ENCODE results near the gene TRIM61. TPM values are rescaled to one million over a fixed set of nuclear protein-coding genes. Genes with fewer than 3 reads are reported as not detected.
"Not testable (repeated sequence)": the region's sequence is repeated elsewhere in the genome, so short reads cannot be mapped to it uniquely, and the experiment has no call there.

The TRIM61 gene
- 2.6 TPM for polyA plus RNA-seq (2013, experiment 1 of 2; ENCODE audit: insufficient read length)
- polyA plus RNA-seq (2013, experiment 2 of 2; ENCODE audit: insufficient read length), result 1.6 TPM

DNA sequence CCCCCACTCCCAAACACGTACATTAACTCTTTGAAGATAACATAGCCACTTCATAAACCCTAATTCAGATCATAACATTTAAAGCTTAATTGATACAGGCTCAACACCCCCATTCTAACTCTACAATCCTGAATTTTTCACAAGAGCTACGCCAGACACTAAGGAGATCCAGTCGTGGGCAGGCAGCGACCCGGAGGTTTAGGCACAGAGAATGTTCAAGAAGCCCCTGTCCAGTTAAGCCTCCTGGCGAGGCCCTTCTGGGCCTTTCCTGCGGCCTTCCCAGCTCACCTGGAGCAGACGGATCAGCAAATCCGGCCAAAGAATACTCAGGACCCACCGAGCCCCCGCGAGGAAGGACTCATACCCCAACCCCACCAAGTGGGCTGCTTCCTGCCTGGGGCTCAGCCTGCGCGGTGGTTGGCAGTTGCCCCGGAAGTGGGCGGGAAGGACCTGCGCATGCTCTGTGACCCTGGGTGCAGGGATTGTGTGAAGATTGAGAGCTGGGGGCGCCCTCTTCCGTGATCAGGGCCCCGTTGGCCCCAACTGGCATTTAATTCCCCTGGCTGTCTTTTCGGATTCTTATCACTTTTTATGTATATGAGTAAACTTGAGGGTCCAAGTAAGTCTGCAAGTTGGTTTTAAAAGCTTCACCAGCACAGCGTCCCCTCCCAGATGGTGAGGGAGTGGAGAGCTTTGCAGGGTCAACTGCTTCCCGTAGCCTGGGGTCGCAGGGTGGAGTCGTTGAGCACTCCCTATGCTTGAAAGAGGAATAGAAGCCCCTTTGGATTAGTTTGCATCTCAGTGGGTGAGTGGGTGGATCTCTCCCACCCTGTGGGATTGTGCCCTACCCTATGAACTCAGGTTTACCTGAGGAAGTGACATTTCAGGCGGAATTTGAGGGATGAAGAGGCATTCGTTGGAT lies at the start of gene TRIM61:
TSS of gene TRIM61 (minus strand) at position 415 of the 922 bp plus-strand sequence. CDS start 7,655 bp downstream, outside the sequence.
- peak; percentile 70 for DNase-seq

DNA sequence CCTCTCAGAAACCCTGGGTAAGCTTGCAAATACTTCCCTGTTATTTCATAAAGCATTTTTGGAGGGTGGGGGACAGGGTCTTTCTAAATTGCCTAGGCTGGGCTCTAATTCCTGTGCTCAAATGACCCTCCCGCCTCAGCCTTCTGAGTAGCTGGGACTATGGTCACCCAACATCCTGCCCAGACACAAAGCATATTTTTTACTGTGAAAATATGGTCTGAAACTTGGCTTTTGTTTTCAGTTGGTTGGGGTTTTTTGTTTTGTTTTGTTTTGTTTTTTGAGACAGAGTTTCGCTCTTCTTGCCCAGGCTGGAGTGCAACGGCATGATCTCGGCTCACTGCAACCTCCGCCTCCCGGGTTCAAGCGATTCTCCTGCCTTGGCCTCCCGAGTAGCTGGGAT lies 48.3 kb upstream of the TRIM61 start:
- not testable (repeated sequence) for DNase-seq

DNA sequence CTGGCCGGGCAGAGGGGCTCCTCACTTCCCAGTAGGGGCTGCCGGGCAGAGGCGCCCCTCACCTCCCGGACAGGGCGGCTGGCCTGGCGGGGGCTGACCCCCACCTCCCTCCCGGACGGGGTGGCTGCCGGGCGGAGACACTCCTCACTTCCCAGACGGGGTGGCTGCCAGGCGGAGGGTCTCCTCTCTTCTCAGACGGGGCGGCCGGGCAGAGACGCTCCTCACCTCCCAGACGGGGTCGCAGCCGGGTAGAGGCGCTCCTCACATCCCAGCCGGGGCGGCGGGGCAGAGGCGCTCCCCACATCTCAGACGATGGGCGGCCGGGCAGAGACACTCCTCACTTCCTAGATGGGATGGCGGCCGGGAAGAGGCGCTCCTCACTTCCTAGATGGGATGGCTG lies 42.5 kb upstream of the TRIM61 start:
- DNase-seq, result not testable (repeated sequence)

DNA sequence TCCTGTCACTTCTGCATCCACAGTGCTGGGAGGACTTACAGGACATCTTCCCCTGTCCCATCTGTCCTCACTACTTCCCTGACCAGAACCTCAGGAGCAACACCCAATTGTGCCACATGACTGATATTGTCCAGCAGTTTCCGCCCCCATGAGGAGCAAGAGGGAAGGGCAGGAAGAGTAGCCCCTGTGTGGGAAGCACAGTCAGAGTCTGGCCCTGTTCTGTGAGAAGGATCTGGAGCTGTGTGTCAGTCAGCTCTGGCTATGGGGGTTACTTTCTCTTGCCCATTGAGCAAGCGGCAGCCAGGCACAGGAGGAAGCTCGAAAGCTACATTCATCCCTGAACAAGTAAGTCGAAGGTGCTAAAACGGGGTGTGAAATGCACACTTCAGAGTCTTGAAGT lies 39.5 kb upstream of the TRIM61 start:
- DNase-seq, result peak; percentile 4

DNA sequence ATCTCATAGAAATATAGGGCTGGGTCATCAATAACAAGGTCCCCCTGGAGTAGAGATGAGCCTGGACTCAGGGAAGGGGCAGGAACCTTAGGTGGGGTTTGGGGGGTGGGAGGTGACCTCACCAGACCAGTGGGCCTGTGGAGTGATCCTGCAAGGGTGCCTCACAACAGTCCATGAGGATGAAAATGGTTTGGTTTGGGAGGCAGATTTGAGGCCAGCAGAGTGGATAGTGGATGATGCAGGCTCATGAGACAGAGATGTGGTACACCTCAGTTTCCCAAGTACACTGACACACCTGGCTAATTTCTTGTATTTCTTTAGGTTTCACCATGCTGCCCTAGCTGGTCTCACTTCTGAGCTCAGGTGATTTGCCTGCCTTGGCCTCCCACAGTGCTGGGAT lies 36.2 kb upstream of the TRIM61 start:
- no peak for DNase-seq

DNA sequence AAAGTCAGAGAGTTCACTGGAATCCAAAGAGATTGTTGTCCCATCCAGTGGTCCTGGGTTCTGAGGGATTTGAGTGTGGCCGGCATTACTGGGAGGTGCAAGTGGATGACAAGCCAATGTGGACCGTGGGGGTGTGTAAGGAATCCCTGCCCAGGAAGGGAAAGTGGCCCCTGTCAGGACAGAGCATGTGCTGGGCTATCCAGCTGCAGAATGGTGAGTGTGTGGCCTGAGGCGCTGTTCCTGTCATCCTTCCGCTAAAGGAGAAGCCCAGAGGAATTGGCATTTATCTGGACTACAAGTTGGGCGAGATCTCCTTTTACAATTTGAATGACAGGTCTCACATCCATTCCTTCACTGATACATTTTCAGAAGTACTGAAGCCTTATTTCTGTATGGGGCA lies 33.9 kb upstream of the TRIM61 start:
- no peak for DNase-seq

DNA sequence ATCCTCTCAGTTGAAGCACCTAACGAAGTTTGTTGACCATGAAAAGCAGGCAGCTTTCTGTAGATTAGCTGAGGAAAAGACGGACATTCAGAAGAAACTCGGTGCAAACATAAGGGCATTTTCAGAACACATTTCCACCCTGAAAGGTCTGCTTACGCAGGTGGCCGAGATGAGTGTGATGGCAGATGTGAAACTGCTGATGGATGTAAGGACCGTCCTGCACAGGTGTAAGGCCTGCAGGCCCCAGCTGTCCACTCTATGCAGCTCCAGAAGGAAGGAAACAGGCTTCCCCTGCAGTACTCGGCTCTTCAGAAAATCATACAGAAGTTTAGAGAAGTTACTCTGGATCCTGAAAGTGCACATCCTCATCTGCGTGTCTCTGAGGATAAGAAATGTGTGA lies 33.5 kb upstream of the TRIM61 start:
- DNase-seq, result no peak

DNA sequence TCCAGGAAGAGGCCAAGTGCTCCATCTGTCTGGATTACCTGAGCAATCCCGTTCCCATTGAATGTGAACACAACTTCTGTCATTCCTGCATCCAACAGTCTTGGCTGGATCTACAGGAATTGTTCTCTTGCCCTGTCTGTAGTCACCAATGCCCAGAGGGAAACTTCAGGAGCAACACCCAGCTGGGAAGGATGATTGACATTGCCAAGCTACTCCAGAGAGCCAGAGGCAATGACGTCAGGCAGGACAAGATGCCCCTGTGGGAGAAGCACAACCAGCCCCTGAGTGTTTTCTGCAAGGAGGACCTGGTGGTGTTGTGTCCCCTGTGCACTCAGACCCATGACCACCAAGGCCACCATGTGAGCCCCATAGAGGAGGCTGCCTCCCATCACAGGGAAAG lies 33.0 kb upstream of the TRIM61 start:
- DNase-seq, result no peak

DNA sequence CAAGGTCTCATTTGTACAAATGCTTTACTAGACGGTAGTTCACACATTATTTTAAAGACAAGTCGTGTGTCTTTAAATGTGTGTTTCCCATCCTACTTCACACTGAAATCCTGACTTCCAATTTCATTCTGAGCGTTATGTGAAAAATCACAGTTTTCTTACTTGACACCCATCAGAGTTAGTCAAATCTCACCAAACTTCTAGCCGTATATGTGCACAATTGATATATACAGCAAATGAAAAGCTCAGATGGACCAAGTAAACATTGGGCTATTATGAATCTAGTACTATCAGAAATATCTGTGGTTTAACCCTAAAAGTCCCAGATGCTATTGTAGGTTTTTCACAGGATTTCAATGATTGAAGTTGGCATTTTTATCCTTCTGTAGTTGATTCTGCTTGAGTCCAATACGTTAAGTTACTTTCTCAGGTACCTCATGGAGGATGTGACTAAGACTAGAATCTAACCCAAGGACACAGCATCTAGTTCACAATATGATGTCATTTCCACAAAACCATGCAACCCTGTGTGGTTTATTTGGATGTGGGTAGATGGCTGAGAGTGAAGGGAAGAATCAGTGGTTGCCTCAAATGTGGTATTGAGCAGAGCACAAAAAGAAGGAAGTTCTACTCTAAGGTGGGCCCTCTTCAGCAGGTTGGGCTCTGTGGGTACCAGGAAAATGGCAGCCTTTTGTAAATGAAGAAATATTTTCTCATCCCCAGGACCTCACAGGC lies 32.2 kb upstream of the TRIM61 start:
- no peak for DNase-seq

DNA sequence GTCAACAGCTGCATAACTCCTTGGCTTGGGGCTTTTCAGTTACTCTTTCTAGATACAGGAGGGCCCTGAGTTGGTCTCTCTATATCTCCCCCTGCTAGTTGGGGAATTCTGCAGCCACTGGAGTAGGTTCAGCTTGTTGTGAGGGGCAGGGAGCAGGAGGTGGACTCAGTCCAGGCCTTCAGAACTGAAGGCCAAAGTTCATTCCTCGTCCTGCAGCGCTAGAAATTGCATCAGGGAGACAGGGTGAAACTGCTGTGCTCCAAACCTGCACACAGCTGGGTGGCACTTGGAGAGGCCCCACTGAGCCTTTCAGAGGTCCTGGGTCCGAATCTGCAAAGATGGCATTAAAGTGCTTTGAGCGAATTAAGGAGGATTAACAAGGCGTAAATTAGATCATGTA lies 29.4 kb upstream of the TRIM61 start:
- DNase-seq, result no peak

DNA sequence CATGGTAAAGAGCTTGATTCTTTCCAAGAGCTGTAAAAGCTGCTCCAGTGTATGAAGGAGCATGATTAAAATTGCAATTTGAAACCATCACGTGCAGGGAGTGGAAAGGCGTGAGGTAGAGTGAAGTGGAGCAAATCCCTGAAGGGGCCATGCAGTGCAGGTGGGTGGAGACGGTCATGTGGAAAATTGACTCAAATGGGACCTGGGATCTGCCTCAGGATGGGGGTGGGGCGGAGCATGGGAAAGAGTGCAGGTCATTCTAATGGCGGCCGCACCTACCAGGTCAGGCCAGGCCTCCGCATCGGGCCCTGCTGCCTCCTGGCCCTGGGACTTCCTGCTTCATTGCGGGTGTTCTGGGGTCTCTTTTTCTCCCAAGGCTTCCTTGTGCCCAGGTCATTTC lies 29.0 kb upstream of the TRIM61 start:
- DNase-seq, result no peak

DNA sequence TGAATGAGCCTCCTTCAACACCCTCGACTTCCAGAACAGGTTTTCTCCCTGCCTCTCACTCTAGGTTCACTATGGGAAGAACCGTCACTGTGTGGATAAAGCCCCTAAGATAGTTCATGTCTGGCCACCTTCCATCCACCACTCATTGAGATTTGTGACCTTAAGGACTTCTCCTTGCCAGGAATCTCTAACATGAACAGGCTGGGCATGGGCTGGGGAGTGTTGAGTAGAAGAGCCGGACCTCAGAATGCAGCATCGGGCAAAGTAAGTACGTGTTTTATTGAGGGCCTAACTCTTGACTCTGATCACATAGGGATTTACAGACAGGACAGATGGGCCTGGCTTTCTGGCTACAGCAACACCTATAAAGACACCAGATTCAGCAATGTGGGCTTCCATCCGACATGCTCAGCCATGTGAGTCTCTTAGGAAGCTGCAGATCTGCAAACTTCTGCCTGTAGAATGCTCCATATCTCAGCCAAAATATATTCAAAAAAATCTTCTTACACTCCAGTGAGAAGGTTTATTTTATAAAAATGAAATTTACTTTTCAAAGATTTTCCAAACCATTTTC lies 28.0 kb upstream of the TRIM61 start:
- no peak for DNase-seq

DNA sequence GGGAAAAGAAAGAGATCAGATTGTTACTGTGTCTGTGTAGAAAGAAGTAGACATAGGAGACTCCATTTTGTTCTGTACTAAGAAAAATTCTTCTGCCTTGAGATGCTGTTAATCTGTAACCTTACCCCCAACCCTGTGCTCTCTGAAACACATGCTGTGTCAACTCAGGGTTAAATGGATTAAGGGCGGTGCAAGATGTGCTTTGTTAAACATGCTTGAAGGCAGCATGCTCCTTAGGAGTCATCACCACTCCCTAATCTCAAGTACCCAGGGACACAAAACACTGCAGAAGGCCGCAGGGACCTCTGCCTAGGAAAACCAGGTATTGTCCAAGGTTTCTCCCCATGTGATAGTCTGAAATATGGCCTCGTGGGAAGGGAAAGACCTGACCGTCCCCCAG lies 24.5 kb upstream of the TRIM61 start:
- not testable (repeated sequence) for DNase-seq

DNA sequence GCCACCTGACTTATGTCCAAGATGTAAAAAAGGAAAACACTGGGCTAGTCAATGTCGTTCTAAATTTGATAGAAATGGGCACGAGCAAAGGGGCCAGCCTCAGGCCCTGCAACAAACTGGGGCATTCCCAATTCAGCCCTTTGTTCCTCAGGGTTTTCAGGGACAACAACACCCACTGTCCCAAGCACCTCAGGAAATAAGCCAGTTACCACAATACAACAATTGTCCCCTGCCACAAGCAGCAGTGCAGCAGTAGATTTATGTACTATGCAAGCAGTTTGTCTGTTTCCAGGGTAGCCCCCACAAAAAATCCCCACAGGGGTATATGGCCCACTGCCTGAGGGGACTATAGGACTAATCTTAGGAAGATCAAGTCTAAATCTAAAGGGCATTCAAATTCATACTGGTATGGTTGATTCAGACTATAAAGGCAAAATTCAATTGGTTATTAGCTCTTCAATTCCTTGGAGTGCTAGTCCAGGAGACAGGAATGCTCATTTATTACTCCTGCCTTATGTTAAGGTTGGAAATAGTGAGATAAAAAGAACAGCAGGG lies 21.1 kb upstream of the TRIM61 start:
- not testable (repeated sequence) for DNase-seq

DNA sequence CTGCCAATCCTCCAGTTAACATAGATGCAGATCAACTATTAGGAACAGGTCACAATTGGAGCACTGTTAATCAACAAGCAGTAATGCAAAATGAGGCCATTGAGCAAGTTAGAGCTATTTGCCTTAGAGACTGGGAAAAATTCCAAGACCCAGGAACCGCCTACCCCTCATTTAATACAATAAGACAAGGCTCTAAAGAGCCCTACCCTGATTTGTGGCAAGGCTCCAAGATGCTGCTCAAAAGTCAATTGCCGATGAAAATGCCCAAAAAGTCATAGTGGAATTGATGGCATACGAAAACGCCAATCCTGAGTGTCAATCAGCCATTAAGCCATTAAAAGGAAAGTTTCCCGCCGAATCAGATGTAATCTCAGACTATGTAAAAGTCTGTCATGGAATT lies 20.5 kb upstream of the TRIM61 start:
- no peak for DNase-seq

DNA sequence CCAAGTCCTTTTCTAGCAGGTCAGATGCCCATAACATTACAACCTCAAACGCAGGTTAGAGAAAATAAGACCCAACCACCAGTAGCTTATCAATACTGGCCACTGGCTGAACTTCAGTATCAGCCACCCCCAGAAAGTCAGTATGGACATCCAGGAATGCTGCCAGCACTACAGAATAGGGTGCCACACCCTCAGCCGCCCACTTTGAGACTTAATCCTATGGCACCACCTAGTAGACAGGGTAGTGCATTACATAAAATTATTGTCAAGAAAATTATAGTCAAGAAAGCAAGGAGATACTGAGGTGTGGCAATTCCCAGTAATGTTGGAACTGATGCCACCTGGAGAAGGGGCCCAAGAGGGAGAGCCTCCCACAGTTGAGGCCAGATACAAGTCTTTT lies 19.9 kb upstream of the TRIM61 start:
- DNase-seq, result no peak

DNA sequence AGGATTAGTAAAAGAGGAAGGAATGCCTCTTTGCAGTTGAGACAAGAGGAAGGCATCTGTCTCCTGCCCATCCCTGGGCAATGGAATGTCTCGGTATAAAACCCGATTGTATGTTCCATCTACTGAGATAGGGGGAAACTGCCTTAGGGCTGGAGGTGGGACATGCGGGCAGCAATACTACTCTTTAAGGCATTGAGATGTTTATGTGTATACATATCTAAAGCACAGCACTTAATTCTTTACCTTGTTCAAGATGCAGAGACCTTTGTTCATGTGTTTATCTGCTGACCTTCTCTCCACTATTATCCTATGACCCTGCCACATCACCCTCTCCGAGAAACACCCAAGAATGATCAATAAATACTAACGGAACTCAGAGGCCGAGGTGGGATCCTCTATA lies 18.7 kb upstream of the TRIM61 start:
- DNase-seq, result not testable (repeated sequence)

DNA sequence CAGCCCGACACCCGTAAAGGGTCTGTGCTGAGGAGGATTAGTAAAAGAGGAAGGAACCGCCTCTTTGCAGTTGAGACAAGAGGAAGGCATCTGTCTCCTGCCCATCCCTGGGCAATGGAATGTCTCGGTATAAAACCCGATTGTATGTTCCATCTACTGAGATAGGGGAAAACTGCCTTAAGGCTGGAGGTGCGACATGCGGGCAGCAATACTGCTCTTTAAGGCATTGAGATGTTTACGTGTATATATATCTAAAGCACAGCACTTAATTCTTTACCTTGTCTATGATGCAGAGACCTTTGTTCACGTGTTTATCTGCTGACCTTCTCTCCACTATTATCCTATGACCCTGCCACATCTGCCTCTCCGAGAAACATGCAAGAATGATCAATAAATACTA lies 13.3 kb upstream of the TRIM61 start:
- DNase-seq, result not testable (repeated sequence)

DNA sequence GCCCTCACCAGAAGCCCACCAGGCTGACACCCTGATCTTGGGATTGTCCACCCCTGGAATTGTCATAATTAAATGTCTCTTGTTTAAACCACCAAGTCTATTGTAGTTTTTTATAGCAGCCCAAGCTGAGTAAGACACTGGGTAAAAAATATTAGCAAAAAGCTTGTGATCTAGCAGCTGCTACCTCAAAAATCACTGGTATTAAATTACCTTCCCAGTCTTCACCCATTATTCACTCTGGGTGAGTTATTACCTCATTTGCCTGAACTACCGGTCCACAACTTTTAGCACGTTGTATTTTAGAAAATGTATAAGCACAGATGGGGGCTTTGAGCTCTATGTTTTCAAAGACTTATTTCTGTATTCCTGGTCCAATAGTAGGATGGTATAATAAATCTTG lies 12.0 kb upstream of the TRIM61 start:
- DNase-seq, result no peak

DNA sequence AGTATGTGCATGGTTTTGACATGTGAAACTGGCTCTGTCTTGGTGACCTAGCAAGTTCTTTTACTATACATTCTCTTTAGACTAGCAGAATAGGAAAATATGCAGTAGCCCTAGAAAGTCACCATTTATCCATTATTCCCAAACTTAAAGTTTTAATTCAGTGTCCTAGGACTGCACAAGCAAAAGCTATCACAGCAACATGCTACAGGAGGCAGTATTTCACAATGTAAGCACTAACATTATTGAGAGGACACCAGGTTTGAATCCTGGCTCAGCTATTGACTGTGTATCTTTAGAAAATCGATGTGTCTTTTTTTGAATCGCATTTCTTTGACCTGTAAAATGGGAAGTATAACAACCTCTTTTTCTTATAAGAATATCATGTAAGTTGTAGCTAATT lies 5.5 kb downstream of the TRIM61 start:
- DNase-seq, result not testable (repeated sequence)

DNA sequence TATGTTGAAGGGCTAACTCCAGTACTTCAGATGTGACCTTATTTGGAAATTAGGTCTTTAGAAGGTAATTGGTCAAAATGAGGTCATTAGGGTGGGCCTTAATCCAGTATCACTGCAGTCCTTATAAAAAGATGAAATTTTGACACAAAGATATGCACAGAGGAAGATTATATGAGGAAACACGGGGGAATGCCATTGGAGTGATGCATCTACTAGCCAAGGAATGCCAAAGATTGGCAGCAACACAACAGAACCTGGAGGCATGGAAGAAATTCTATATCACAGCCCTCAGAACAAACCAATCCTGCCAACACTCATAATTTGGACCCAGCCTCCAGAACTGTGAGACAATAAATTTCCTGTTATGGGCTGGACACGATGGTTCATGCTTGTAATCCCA lies 17.6 kb downstream of the TRIM61 start:
- peak; percentile 55 for DNase-seq

DNA sequence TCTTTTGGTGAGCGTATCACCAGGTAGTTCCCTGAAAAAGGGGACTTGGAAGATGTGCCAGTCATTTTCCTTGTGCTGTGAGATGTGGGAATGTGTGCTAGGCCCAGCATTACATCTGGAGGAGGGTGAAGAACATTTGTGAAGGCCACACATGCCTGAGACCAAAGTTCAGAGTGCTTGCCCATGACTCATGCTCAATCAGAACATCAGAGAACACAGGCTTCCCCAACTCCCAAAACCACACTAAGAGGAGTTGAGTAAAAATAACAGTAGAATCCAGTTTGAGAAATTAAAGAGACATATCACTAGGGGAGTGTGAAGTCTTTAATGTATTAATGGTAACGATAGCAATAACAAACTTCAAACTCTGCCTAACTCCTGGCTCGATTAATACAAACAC lies 18.0 kb downstream of the TRIM61 start:
- peak; percentile 48 for DNase-seq
